HL-60/S4 treated with retinoic acid at 250 ng/mL for 4 days and 3 days (cell line): ENCODE data around the gene SLC35C1.
"Not testable (repeated sequence)": the region's sequence is repeated elsewhere in the genome, so short reads cannot be mapped to it uniquely, and the experiment has no call there.

Source experiments
- in situ Hi-C: fragments of 300-500 bp; cut with MboI; formaldehyde crosslinking; loops from 2 replicates; pipeline ENCODE4 v1.7.0; 2022; ENCODE audit warnings: low sequenced_read_pairs

The SLC35C1 gene

DNA sequence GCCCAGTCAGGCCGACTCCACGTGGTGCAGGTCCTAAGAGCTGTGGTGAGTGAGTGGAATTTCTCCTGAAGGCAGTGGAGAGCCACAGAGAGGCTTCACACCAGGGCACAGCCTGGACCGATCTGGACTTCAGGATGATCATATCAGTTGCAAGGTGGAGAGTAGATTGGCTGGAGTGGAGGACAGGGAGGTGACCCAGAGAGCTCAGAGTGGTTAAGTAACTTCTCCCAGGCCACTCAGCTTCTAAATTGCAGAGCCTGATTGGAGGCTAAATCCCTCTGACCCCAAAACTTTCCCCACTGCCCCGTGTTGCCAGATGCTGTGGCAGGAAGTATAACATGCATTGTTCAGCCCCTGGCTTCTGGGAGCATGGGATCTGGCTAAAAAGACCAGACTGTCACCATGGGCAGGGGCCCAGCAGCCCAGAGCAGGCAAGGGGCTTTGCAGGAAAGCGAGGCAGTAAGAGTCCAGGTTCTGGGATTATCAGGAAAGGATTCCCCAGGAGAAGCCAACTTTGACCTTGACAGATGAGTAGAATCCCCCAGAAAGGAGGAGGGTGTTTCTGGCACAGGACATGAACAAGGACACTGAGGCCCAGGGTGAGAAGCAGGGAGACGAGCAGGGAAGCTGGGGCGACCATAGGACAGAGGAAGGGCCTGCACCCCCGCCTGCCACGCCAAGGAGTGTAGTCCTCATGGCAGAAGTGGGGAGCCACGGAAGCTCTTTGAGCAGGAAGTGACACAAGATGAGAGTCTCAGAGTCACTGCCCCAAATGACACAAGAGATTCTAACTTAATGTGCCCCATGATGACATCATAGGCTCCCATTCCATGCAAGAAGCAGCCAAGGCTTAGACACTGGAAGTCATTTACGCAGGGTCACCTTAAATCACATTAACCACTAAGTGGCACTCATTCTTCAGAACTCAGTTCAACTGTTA, 4.8 kb downstream of the SLC35C1 start:
- in situ Hi-C loops = no loop called here

DNA sequence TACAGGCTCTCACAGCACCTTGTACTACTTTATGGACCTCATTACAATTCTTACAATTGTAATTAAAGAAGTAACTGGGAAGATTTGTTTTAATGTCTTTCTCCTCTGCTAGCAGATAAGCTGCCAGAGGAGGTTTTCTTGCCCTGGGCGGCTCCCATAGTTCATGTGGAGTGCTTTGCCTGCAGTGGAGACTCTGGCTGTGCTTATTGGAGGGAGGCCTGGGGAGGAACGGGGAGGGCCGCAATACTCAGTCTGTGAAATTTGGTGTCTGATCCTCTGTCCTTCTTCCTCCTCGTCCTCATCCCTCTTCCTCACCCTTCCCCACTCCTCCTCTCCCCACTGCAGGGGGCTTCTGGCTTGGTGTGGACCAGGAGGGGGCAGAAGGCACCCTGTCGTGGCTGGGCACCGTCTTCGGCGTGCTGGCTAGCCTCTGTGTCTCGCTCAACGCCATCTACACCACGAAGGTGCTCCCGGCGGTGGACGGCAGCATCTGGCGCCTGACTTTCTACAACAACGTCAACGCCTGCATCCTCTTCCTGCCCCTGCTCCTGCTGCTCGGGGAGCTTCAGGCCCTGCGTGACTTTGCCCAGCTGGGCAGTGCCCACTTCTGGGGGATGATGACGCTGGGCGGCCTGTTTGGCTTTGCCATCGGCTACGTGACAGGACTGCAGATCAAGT, 5.6 kb downstream of the SLC35C1 start:
- in situ Hi-C loops = no loop called here

DNA sequence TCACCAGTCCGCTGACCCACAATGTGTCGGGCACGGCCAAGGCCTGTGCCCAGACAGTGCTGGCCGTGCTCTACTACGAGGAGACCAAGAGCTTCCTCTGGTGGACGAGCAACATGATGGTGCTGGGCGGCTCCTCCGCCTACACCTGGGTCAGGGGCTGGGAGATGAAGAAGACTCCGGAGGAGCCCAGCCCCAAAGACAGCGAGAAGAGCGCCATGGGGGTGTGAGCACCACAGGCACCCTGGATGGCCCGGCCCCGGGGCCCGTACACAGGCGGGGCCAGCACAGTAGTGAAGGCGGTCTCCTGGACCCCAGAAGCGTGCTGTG, 6.1 kb downstream of the SLC35C1 start:
- in situ Hi-C loops = no loop called here

DNA sequence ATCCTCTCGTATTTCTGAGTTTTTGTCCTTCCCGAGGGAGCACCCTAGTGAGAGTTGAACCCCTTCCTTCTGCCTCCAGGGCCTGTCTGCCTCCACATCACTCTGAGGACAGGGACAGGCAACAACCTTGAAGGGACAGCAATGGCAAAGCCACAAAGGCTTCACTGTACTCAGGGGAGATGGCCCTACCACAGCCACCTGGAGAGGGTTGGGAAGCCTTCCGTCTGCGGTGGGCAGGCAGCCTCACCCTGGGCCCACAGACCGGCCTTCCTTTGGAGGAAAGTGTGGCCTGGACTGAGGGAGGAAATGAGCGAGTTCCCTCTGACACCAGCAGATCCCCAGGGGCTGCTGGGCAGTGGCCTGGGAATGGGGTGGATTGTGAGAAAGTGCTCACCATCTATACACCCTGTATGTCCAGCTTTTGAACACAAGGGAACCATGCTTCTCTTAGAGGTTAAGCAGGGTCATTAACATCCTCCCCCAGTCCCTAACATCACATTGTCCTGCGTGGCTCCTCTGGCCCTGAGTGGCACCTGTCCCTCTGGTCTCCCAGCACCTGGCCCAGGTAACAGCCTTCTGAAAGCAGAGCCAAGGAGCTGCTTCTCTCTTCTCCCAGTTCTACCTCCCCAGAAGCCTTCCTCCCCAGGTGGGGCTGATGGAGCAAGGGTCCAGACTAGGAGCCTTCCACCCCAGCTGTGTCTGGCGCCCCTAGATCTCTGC, 6.8 kb downstream of the SLC35C1 start:
- in situ Hi-C loops = no loop called here

DNA sequence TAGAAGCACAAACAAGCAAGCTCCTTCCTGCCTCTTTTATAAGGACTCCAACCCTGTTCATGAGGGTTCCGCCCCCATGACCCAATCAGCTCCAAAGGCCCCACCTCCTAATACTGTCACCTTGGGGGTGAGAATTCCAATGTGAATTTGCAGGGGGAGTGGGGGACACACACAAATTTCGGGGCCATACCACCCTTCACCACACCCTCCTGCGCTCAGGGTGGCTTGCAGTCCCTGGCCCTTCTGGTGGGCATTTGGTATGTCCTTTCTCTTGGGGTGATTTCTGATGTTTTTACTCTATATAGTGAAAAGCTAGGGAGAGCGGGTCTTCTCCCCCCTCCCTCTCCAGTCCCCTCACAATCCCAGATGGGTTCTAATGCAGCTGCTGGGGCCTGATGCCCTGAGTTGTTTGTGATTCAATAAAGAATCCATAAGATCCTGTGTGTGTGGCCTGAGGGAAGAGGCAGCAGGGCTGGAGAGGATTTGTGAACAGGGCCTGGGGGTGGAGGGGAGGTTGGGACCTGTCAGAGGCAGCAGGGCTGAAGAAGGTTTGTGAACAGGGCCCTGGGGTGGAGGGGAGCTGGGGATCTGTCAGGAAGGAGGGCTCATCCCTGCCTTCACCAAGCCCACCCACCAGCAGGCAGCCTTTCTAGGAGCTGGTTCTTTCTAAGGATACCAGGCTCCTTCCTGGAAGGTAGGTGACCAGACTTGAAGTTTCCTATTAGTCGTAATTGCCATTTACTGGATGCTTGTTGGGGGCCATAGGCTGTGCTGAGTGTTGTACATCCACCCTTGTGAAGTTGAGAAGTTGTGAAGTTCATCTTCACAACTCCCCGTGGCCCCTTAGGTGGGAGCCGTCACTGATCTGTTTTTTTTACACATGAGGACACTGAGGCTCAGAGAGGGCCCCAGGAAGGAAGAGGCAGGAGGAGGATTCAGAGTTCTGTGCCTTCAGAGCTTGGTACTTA, 7.9 kb downstream of the SLC35C1 start:
- in situ Hi-C loops = no loop called here

DNA sequence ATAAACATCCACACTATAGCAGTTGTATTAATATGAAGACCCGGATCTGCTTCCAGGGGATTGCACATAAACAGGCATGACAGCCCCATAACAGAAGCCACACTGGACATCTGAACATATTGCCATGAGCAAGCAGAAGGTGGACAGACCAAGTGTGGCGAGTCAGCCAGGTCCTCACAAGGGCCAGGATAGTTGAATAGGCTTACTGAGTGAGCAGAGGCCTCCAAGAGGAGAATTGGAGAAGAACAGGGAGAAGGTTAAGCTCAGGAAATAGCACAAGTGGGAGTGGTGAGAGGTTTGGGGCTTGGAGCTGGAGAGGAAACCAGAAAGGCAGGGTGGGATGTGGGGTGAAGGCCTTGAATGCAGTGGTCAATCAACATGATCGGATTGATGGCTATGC, 10.8 kb downstream of the SLC35C1 start:
- in situ Hi-C loops = no loop called here

DNA sequence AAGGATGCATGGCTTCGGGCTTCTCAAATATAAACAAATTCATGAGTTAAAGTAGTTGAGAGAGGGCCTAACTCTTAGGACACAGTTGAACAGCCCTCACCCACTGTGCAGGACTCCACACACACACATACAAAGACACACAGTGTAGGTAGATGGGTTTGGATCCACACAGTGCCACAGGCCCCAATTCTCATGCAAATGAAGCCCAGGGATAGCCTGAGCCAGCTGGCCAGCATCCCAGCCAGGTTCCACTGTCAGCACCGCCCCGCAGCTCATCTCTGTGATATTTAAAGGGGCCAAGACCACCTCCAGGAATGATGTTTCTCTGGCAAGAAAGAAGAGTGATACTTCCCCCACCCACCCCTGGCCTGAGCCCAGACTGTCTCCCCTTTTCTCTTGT, 11.7 kb downstream of the SLC35C1 start:
- in situ Hi-C loops = no loop called here

DNA sequence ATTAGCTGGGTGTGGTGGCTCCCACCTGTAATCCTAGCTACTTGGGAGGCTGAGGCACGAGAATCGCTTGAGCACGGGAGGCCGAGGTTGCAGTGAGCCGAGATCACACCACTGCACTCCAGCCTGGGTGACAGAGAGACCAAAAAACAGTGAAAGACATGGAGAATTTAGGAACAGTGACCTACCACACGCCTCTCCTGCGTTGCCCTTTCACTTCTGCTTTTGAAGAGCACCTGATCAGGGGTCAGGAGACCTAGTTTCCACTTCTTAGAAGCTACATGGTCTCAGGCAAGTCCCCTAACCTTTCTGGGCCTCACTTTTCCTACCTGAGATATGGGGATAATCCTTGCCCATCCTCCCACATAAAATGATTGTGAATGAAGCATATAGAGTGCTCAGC, 12.2 kb downstream of the SLC35C1 start:
- in situ Hi-C loops = no loop called here

DNA sequence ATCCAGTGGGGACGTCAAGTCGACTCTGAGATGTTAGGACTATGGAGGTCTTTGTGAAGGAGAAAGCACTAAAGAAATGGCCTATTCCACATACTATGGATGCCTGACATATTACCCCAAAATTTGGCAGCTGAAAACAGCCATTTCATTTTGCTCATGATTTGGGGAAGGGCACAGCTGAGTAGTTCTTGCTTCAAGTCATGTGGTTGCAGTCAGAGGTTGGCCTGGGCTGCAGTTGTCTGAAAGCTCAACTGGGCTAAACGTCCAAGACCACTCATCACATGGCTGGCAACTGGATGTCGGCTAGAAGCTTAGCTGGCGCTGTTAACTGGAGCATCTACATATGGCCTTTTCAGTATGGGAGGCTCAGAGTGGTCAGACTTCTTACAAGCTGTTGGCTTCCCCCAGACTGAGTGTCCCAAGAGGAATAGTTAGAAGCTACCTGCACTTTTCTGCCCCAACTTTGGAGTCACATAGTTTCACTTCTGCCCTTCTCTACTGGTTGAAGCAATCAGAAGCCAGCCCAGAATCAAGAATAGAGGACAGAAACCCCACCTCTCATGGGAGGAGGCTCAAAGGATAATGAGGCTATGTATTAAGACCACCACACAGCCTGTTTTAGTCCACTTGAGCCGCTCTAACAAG, 14.1 kb downstream of the SLC35C1 start:
- in situ Hi-C loops = no loop called here

DNA sequence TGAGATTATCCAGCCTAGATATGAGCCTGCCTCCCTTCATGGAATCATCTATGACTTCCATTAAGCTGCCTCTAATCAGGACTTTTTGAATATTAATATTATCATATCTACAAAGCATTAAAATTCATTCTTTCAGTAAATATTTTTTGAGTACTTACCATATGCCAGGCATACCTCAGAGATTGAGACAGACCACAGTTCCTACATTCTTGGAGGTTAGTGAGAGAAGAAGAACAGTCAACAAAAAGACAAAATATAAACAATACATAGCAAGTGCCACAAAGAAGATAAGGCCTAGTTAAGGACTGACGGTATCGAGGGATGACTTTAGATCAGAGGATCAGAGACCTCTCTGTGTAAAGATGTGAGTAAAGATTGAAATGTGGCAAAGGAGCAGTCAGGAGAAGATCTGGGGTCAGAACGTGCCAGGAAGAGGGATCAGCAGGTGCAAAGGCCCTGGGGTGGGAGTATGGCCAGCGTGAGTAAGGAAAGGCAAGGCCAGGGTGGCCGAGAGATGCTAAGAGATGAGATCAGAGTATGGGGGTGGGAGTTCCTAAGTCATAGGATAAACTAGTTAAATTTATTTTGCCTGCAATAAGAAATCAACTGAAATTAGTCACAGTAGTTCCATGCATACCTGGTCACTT, 15.4 kb downstream of the SLC35C1 start:
- in situ Hi-C loops = no loop called here

DNA sequence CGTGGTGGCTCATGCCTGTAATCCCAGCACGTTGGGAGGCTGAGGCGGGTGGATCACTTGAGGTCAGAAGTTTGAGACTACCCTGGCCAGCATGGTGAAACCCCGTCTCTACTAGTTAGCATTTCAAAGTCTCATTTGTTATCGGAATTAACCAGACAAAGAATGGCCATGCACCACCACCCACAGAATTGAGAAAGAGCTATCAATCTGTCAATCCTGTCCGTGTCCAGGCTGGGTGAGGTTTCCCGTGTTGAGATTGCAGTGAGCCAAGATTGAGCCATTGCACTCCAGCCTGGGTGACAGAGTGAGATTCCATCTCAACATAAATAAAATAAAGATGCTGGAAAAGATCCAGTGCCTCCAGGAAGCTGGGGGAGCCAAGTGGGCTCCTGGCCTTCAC, 21.5 kb downstream of the SLC35C1 start:
- in situ Hi-C loops = not testable (repeated sequence)

DNA sequence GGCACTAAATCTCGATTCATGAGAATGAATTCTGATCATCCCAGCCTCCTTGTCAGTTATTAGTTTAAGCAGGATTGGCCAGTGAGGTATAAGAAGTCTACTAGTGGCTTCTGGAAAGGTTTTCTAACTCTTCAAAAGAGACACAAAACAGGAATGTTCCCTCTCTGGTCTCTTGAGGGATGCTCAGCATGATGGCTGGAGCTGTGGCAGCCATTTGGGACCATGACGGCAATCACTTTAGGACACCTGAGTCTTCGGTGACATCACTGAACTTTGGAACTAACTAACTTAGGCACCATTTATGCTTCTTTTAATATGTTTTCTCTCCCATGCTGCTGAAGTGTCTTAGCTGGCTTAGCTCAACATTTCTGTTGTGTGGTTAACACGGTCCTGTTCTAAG, 22.2 kb downstream of the SLC35C1 start:
- in situ Hi-C loops = no loop called here

DNA sequence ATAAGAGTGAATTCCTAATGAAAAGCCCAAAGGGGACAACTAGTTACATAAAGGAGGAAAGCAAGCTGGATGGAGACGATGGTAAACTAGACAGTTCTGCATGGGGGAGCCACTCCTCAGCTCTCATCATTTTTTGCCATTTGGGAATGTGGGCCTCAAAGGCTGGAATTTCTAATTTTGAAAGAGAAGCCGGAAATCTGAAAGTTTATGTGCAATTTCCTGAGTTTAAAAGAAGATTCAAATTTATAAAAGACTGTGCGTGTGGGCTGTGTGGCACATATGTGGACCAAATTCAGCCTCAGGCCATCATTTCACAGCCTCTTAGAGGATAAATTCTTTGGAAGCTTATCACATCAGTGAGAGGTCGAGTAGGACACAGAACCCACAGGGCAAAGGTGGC, 24.0 kb downstream of the SLC35C1 start:
- in situ Hi-C loops = no loop called here

DNA sequence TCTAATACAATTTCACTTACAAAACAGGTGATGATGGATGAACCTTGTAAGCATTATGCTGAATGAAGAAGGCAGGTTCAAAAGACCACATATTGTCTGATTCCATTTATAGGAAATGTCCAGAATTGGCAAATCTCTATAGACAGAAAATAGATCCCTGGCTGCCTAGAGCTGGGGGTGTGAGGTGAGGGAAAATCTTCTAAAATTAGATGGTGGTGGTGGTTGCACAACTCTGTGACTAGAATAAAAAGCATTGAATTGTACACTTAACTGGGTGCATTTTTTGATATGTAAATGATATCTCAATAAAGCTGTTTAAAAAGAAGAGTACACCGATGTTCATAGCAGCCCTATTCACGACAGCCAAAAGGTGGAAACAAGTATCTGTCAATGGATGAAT, 25.6 kb downstream of the SLC35C1 start:
- in situ Hi-C loops = no loop called here

DNA sequence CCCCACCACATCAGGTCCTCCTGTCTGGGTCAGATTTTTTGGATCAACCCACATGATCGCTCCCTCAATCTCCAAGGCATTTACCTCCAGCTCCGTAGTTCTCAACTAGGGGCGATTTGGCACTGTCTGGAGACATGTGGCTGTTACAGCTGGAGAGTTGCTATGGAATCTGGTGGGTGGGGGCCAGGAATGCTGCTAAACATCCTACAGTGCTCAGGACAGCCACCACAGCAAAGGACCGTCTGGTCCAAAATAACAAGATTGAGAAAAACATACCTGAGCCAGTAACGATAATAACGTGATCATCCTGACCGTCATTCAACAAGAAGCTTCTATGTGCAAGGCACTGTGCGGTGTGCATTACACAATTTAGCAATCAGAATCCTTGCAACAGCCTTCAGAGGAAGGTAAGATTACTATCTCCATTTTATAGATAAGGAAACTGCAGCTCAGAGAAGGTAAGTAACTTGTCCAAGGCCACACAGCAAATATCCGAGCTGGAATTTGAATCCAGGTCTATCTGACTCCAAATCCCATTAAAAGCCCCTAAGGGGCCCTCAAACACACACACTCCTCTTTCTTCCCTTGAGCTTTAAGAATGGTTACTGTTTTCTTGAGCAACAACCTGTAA, 28.0 kb downstream of the SLC35C1 start:
- in situ Hi-C loops = no loop called here

DNA sequence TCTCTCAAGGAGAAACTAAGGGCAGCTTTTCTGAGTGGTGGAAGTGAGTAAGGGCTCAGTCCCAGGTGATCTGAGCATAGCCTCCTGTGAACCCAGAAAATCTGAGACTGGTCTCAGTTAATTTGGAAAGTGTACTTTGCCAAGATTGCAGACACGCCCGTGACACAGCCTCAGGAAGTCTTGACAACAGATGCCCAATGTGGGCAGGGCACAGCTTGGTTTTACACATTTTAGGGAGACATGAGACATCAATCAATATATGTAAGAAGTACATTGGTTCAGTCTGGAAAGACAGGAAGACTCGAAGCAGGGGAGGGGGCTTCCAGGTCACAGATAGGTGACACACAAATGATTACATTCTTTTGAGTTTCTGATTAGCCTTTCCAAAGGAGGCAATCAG, 28.8 kb downstream of the SLC35C1 start:
- in situ Hi-C loops = no loop called here

DNA sequence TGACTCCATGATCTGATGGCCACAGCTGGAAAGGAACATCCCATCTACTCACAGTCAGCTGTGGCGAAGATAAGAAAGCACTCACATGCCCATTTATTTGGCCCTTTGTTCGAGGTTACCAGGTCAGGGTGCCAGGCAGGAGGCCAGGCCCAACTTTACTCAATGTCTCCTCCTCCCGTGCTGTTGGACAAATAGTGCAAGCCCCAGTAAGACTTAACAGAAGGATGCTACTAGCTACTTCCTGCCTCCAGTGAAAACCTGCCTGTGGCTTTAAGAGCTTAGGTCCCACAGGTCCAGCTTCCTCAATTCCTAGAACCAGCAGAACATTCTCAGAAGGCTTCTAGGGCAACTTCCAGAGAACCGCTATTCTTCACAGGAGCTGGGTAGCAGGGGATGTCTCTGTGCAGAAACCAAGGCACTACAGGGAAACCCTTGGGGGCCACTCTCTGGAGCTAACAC, 29.4 kb downstream of the SLC35C1 start:
- in situ Hi-C loops = no loop called here

DNA sequence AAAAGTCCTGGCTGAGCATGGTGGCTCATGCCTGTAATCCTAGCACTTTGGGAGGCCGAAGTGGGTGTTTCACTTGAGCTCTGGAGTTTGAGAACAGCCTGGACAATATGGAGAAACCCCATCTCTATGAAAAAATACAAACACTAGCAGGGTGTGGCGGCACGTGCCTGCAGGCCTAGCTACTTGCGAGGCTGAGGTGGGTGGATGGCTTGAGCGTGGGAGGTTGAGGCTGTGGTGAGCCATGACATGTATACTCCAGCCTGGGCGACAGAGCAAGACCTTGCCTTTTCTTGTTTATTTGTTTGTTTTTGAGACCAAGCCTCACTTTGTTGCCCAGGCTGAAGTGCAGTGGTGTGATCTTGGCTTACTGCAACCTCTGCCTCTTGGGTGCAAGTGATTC, 34.3 kb downstream of the SLC35C1 start:
- in situ Hi-C loops = no loop called here

DNA sequence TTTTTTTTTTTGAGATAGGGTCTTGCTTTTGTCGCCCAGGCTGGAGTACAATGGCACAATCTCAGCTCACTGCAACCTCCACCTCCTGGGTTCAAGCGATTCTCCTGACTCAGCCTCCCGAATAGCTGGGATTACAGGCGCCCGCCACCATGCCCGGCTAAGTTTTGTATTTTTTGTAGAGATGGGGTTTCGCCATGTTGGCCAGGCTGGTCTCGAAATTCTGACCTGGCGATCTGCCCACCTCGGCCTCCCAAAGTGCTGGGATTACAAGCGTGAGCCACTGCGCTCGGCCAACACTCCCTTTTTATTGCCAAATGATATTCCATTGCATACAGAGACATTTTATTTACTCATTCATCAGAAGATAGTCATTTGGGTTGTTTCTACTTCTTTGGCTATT, 35.3 kb downstream of the SLC35C1 start:
- in situ Hi-C loops = not testable (repeated sequence)
